Measurements from ENCODE around the gene ANKRD28.

- TF ChIP-seq POLR2AphosphoS5 (IDR thresholded peaks at IDR 0.05; ENCODE audit: low read depth, low read length) (no peak), SIN3A (IDR thresholded peaks at IDR 0.05; ENCODE audit: borderline replicate concordance, insufficient read depth, low read length) (no peak), REST (IDR thresholded peaks at IDR 0.05; ENCODE audit: insufficient read depth in 1 of 2, low read depth in 2 of 2, low read length in 2 of 2) (no peak)
These were observed 143.7 kb downstream of the ANKRD28 start for GRCh38 chr3:15654127-15654526.
